GM12872 (cell line): ENCODE measurements around the gene GPX4.

Experiments used
- TF ChIP-seq, protein P1 (sequence below): IDR thresholded peaks from 3 replicates; pipeline ENCODE4 v1.5.1; 2011; ENCODE audit warnings: low read depth, mild to moderate bottlenecking, low read length, moderate library complexity; ENCODE audit not compliant: insufficient read depth

The GPX4 gene

GRCh38 chr19:1132552-1133383, 29.0 kb downstream of the GPX4 start:
- TF ChIP-seq, protein P1, sequence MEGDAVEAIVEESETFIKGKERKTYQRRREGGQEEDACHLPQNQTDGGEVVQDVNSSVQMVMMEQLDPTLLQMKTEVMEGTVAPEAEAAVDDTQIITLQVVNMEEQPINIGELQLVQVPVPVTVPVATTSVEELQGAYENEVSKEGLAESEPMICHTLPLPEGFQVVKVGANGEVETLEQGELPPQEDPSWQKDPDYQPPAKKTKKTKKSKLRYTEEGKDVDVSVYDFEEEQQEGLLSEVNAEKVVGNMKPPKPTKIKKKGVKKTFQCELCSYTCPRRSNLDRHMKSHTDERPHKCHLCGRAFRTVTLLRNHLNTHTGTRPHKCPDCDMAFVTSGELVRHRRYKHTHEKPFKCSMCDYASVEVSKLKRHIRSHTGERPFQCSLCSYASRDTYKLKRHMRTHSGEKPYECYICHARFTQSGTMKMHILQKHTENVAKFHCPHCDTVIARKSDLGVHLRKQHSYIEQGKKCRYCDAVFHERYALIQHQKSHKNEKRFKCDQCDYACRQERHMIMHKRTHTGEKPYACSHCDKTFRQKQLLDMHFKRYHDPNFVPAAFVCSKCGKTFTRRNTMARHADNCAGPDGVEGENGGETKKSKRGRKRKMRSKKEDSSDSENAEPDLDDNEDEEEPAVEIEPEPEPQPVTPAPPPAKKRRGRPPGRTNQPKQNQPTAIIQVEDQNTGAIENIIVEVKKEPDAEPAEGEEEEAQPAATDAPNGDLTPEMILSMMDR: no peak

DNA sequence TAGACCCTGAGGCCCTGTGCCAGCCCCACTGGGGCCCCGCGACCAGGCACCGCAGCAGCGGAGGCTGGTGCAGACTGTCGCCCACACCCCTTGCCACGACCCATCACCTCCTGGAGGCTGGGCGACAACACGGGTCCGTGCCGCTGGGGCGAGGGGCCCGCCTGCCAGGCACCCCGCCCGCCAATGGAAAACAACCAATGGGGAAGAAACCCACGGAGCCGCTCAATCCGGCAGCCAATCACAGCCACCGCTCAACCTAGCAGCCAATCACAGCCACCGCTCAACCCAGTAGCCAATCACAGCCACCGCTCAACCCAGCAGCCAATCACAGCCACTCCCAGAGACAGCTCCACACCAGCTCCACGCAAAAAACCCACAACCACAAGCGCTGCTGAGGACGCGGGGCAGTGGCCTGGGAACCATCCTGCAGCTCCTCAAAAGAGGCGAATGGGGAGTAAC, 29.7 kb downstream of the GPX4 start:
- TF ChIP-seq, protein P1: no peak

GRCh38 chr19:1134431-1134830, 30.6 kb downstream of the GPX4 start:
- TF ChIP-seq, protein P1: no peak

GRCh38 chr19:1135454-1135853, 31.7 kb downstream of the GPX4 start:
- TF ChIP-seq, protein P1: no peak

DNA sequence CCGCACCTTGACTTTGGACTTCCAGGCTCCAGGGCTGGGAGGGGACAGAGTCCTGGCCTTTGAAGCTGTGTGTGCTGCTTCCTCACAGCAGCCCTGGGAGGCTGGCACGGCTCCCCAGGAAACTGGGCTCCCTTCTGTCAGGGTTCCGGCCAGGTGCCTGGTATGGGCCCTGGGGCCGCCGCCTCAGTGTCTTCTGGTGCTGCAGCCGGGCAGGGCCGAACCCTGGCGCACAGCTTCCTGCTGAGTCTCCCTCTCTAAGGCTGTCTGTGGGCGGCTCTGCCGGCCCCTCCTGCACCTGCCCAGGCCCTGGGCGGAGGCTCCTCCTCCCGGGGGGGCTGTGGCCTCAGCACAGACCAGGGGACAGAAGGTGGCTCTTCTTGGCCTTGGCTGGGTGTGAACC, 32.4 kb downstream of the GPX4 start:
- TF ChIP-seq, protein P1: no peak

- TF ChIP-seq, protein P1: no peak
Observed at GRCh38 chr19:1136621-1137317, 33.0 kb downstream of the GPX4 start.

DNA sequence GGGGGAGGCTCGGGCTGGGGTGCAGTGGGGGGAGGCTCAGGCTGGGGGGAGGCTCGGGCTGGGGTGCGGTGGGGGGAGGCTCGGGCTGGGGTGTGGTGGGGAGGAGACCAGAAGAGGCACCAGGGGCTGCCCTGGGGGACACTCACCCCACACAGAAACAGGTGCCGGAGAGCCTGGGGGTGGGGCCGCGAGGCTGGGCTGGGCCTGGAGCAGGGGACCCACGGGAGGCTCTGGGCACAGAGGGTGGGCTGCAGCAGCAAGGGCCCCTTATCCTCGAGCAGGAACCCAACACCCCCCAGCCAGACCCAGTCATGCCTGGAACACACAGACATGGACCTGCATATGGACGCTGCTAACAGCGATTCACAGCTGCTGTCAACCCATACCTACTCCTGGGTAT, 34.3 kb downstream of the GPX4 start:
- TF ChIP-seq, protein P1: no peak
